HG03378 (cell line): Measurements from ENCODE around the gene ARAP2.

Source experiments
- ATAC-seq: cut with Tn5 transposase; IDR thresholded peaks from one replicate; pipeline ENCODE4 v1.9.1; 2021; ENCODE audit warnings: mild to moderate bottlenecking, moderate library complexity; ENCODE audit not compliant: unreplicated experiment

The ARAP2 gene

GRCh38 chr4:36053930-36054329 is 190.4 kb downstream of the ARAP2 start:
- no peak for ATAC-seq

GRCh38 chr4:36051634-36052033 is 192.7 kb downstream of the ARAP2 start:
- no peak for ATAC-seq

GRCh38 chr4:36046026-36046425 is 198.3 kb downstream of the ARAP2 start:
- ATAC-seq, result no peak

GRCh38 chr4:36043901-36044300 is 200.4 kb downstream of the ARAP2 start:
- no peak for ATAC-seq

- no peak for ATAC-seq
These were observed 201.1 kb downstream of the ARAP2 start for GRCh38 chr4:36043241-36043640.

GRCh38 chr4:36042122-36042970 is 202.0 kb downstream of the ARAP2 start:
- ATAC-seq, result no peak

- ATAC-seq, result peak; percentile 80
These were observed 203.0 kb downstream of the ARAP2 start for GRCh38 chr4:36041340-36041739.

GRCh38 chr4:36039026-36039425 is 205.3 kb downstream of the ARAP2 start:
- no peak for ATAC-seq

- ATAC-seq, result no peak
These were observed 205.8 kb downstream of the ARAP2 start for GRCh38 chr4:36038491-36038890.

- ATAC-seq, result no peak
These were observed 207.2 kb downstream of the ARAP2 start for GRCh38 chr4:36037127-36037526.

- no peak for ATAC-seq
These were observed 214.4 kb downstream of the ARAP2 start for GRCh38 chr4:36029951-36030350.

- no peak for ATAC-seq
These were observed 217.1 kb downstream of the ARAP2 start for GRCh38 chr4:36027203-36027602.

- ATAC-seq, result no peak
These were observed 217.9 kb downstream of the ARAP2 start for GRCh38 chr4:36026348-36026880.

- ATAC-seq, result no peak
These were observed 219.2 kb downstream of the ARAP2 start for GRCh38 chr4:36024901-36025660.

GRCh38 chr4:36020351-36020750 is 224.0 kb downstream of the ARAP2 start:
- no peak for ATAC-seq
